H1 (cell line): ENCODE results near the gene CLEC16A.

ENCODE experiments used
- ASH2L ChIP-seq: fragments of 200-600, 300-600 bp; sonication (generic); IDR thresholded peaks from one replicate; pipeline ENCODE4 v1.7.1; 2017; ENCODE audit warnings: low read length
- BRCA1 ChIP-seq: IDR thresholded peaks from 2 replicates; pipeline ENCODE4 v1.6.1; 2012; ENCODE audit warnings: low read depth, low read length, improper control_type of control experiment
- CEBPB ChIP-seq: IDR thresholded peaks from 2 replicates; pipeline ENCODE4 v1.6.1; 2012; ENCODE audit warnings: low read depth, low read length
- CTCF ChIP-seq, 3 experiments: IDR thresholded peaks; 1 replicate in 2 of 3; 2 replicates in 1 of 3; pipeline versions ENCODE4 v1.5.1 to v1.6.1; 2011; ENCODE audit warnings: low read length in 3 of 3, mild to moderate bottlenecking in 3 of 3, inconsistent platforms in 2 of 3, low read depth in 1 of 3, moderate library complexity in 1 of 3; ENCODE audit not compliant: insufficient read depth in 1 of 3; ENCODE audit errors: control extremely low read depth in 1 of 3
- EZH2 ChIP-seq: fragments of 200-600 bp; sonication (generic); IDR thresholded peaks from 2 replicates; pipeline ENCODE4 v1.7.1; 2012; ENCODE audit warnings: low read depth, mild to moderate bottlenecking, moderate library complexity, low read length, inconsistent platforms; ENCODE audit not compliant: severe bottlenecking
- GTF2F1 ChIP-seq: IDR thresholded peaks from 2 replicates; pipeline ENCODE4 v1.6.1; 2012; ENCODE audit warnings: low read depth, low read length, improper control_type of control experiment, borderline replicate concordance
- MAX ChIP-seq: IDR thresholded peaks from 2 replicates; pipeline ENCODE4 v1.6.1; 2012; ENCODE audit warnings: inconsistent platforms
- POLR2A ChIP-seq, 2 experiments: IDR thresholded peaks; 1 replicate in 1 of 2; 2 replicates in 1 of 2; pipeline ENCODE4 v1.6.1; 2011; ENCODE audit warnings: low read depth in 2 of 2, low read length in 2 of 2, mild to moderate bottlenecking in 2 of 2; ENCODE audit errors: control extremely low read depth in 1 of 2
- SIRT6 ChIP-seq: IDR thresholded peaks from one replicate; pipeline ENCODE4 v1.7.1; 2012; ENCODE audit warnings: low read length, inconsistent platforms
- TAF1 ChIP-seq: IDR thresholded peaks from 2 replicates; pipeline ENCODE4 v1.6.1; 2011; ENCODE audit warnings: mild to moderate bottlenecking, low read depth, low read length
- TF ChIP-seq, protein P1 (sequence below): IDR thresholded peaks from 2 replicates; pipeline ENCODE4 v1.6.1; 2012; ENCODE audit warnings: low read length, inconsistent platforms

GRCh38 chr16:11073407-11073999 lies 129.1 kb downstream of the CLEC16A start:
- TF ChIP-seq MAX, result no peak
- TF ChIP-seq EZH2, result no peak
- TF ChIP-seq ASH2L, result no peak
- TF ChIP-seq CTCF (IDR thresholded peaks at IDR 0.05; ENCODE audit: control extremely low read depth in 1 of 3, insufficient read depth in 1 of 3, low read depth in 1 of 3, low read length in 3 of 3), result no peak
- no peak for TF ChIP-seq POLR2A (IDR thresholded peaks at IDR 0.05; ENCODE audit: control extremely low read depth in 1 of 2, low read depth in 2 of 2, low read length in 2 of 2)
- no peak for TF ChIP-seq CEBPB
- TF ChIP-seq BRCA1, result no peak
- TF ChIP-seq, protein P1, sequence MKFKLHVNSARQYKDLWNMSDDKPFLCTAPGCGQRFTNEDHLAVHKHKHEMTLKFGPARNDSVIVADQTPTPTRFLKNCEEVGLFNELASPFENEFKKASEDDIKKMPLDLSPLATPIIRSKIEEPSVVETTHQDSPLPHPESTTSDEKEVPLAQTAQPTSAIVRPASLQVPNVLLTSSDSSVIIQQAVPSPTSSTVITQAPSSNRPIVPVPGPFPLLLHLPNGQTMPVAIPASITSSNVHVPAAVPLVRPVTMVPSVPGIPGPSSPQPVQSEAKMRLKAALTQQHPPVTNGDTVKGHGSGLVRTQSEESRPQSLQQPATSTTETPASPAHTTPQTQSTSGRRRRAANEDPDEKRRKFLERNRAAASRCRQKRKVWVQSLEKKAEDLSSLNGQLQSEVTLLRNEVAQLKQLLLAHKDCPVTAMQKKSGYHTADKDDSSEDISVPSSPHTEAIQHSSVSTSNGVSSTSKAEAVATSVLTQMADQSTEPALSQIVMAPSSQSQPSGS, result no peak
- TF ChIP-seq SIRT6, result no peak
- no peak for TF ChIP-seq TAF1
- no peak for TF ChIP-seq GTF2F1
